Stimulated activated CD4-positive, alpha-beta T cell treated with anti-CD3 and anti-CD28 coated beads, TNF-alpha, amount 100 ng/mL, for 24 hours (primary cell): ENCODE measurements around the gene FOXP3.
"Not testable (repeated sequence)": the region's sequence is repeated elsewhere in the genome, so short reads cannot be mapped to it uniquely, and the experiment has no call there.

Experiments used
- DNase-seq, 3 experiments: peaks; one replicate each; pipeline ENCODE4 v3.0.0-alpha.2; 2020; ENCODE audit warnings: low read depth in 3 of 3

The FOXP3 gene, protein sequence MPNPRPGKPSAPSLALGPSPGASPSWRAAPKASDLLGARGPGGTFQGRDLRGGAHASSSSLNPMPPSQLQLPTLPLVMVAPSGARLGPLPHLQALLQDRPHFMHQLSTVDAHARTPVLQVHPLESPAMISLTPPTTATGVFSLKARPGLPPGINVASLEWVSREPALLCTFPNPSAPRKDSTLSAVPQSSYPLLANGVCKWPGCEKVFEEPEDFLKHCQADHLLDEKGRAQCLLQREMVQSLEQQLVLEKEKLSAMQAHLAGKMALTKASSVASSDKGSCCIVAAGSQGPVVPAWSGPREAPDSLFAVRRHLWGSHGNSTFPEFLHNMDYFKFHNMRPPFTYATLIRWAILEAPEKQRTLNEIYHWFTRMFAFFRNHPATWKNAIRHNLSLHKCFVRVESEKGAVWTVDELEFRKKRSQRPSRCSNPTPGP

DNA sequence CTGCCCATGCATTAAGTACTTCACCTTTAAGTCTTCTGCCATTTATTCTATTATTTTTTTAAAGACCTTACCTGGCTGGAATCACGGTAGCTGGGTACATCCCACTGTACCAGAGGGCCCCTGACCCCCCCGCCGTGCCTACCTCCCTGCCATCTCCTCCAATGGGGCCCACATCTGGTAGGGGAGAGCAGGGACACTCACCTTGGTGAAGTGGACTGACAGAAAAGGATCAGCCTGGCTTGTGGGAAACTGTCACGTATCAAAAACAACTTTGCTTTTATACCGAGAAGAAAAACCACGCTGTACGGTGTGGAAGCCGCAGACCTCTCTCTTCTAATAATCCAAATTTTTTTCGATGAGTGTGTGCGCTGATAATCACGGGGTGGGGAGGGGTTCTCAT lies at the start of gene FOXP3:
Gene FOXP3, minus strand, starts transcription at position 251 of the 400 bp plus-strand sequence. CDS start 6,205 bp downstream, outside the sequence.
- no peak for DNase-seq

DNA sequence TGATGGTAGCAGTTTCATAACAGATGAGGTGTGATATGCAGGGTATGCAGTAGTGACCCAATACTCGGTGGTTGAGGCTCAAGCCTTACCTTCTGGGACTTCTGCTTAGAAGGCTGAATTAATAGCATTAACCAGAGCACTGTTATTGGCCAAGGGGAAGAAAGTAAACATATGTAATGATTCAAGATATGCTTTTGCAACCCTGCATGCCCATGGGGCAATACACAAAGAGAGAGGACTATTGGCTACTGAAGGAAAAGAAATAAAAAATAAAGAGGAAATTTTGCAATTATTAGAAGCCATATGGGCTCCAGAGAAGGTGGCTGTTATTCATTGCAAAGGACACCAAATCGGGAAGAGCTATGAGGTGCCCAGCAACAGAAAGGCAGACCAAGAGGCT lies 47.7 kb upstream of the FOXP3 start:
- DNase-seq: no peak

DNA sequence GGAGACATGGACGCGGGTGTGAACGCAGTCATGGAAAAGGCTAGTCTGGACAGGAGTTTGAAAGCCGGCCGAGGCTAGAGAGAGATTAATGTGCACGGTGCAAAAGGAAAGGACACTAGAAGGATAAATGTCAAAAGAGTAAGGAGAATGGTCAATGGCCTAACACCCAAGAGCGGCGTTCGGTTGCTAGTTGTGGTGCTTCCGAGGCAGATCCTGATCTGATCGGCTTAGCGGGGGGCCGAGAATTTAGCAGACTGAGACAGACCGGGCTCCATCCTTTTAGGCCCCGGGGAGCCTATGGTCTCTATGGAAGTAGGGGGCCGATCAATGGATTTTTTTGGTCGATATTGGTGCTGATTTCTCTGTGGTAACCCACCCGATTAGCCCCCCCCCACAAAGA lies 45.9 kb upstream of the FOXP3 start:
- DNase-seq: no peak

DNA sequence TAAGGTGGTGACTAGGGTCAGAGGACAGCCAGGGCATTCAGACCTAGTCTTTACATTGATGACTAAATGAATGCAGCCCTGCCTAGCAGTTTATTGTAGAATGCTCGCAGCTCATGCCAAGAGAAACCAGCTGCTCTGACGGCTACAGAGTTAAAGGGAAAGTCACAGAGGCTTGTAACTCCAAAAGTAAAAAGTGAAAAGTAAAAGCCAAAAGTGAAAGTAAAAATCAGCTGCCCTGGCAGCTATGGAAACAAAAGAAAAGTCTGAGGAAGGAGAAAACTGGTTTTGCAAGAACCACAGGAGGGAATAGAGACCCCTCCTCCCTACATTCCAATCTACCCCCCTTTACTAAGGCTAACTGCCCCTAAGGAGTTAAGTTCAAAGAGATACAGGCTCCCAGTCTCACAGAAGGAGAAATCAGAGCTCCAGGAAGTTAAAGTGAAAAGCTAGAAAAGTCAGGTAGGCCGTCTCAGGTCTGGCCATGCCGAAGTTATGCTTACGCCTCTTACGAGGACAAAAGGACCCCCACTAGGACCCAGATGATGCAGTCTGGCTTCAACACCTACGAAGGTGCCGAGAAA lies 45.0 kb upstream of the FOXP3 start:
- DNase-seq: no peak

DNA sequence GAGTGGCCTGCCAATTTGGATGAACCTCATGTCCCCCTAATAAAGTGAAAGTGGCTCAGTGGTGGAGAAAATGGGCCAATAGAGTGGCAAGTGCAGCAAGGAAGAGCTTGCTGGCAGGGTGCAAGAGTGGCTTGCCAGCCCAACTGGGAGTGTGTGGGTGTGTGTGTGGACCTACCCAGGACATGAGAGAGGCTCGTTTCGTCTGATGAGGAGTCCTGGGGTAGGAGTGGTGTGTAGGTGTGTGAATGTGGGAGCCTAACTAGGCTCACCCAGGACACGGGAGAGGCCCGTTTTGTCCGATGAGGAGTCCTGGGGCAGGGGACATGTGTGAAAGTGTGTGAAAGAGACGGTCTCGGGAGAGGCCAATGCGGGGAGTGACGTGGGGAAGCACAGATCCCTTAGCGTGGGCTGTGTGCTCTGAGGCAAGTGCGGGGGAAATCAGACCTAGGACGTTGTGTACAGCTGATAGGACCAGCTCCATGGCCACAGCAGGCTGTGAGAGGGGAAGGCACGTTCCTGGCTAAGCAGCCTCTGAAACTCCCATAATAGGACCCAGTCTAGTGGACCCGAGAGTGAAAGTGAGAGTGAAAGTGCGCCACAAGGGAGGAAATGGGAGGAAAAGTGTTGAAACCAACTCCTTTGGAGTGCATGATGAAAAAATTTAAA lies 44.2 kb upstream of the FOXP3 start:
- no peak for DNase-seq

DNA sequence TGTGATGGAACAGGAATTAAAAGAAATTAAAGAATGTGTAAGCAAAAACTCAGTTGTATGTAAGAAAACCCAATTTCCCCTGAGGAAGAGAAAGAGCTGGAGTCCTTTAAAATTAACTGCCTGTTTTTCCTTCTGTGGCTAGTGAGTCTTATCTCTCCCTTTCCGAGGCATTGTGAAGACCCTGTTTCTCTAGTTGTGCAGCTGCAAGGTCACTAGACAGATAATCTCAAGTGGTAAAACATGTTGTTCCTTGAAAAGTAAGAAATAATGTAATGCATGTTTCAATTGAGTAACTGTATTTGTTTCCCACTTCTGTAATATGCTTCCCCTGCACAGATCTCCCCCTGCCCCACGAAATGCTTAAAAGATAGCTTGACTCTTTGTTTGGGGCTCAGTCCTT lies 43.3 kb upstream of the FOXP3 start:
- not testable (repeated sequence) for DNase-seq

DNA sequence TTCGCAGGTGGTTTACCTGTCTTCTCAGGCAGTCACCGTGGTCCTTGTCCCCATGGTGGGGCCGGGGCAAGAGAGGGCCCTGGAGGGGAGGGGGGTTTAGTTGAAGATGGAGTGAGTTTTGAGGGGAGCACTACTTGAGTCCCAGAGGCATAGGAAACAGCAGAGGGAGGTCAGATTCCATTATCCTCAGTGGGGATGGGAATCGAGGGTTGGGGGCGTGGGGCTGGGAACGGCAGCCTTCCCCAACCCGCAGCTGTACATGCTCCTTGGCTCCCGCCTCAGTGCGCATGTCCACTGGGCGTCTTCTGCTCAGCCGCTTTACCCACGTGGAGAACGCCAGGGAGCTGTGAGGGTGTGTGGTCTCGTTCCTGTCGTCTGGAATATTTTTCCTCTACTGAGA lies 38.8 kb upstream of the FOXP3 start, which contains the start of gene GAGE10:
Gene GAGE10, plus strand, starts transcription at position 301 of the 400 bp plus-strand sequence. CDS start 1,214 bp downstream, outside the sequence.
- no peak for DNase-seq

- no peak for DNase-seq
Observed at GRCh38 chrX:49300703-49301102, 36.2 kb upstream of the FOXP3 start.

GRCh38 chrX:49299293-49299692 lies 34.8 kb upstream of the FOXP3 start:
- not testable (repeated sequence) for DNase-seq

DNA sequence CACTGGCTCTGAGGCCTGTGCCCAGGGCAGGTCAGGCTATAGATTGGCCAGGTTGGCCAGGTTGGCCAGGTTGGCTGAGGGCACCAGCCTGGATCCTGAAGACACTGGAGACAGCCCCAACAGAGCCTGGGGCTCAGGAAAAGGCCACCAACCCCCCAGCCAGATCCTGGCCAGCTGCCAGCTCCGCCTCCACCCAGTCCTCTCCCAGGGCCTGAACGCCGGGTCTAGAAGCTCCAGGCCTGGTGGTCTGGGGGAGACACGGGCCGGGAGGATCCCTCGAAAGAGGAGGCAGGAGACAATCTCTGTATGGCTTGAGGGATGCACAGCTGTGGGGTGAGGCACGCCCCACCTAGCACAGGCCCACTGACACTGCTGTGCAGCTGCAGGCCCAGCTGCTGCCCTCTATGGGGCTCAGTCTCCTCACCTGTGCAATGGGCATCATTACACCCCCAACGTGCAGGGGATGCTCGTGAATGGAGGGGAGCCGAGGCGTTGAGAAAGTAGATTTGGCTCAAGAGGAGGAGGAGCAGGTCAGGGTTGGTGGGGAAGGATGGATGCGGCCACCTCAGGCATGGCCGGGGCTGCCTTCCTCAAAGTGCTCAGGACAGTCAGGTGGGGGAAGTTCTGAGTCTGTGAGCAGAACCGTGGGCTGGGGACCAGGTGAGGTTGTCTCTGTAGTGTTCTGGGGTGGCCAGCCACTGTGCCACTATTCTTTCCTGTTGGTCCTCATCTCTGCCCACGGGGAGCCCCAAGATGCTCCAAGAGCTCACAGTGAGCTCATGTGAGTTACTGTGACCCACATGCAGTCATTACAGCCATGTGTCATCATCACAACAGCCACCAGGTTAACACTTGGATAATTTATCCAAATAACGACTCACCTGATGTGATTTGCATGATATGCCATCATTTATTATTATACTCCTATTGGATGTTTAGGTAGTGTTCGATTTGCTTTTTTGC lies 28.2 kb upstream of the FOXP3 start:
- no peak for DNase-seq

DNA sequence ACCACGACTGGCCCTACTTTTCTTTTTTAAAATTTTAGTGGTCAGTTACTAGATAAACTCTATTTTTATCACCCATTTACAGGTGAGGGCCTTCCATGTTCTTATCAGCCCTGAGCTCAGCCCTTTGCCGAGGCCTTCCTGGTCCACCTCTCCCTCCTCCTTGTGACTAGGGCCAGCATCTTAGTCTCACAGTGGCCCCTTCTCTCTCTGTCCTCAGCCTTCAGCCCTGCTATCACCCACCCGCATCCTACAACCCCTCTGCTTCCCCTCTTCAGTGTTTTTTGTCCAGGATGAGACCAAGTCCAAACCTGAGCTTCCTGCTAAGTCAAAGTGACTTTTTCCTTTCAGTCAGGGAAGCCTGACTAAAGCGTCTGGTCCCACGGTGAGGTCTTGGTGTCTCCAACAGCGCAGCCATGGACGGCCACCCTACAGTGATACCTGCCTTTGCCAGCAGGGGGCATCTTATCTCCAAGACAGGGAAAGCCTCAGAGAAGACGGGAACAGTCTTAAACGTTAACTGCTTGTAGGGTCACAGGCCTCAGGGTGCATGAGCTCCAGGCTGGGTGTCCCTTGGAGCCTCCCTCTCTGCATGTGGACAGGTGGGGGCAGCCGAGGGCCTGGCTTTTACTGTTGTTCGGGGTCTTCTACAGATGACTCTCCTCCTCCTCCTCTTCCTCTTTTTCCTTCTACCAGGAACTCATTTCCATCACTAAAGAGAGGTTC lies 27.3 kb upstream of the FOXP3 start:
- peak; percentile 35 to 68 (median 60) for DNase-seq

- no peak for DNase-seq
Observed at GRCh38 chrX:49290215-49290614, 25.7 kb upstream of the FOXP3 start.

- no peak for DNase-seq
Observed at GRCh38 chrX:49287665-49288064, 23.2 kb upstream of the FOXP3 start.

GRCh38 chrX:49286581-49286980 lies 22.1 kb upstream of the FOXP3 start:
- no peak for DNase-seq

GRCh38 chrX:49286136-49286535 lies 21.6 kb upstream of the FOXP3 start:
- DNase-seq: no peak

DNA sequence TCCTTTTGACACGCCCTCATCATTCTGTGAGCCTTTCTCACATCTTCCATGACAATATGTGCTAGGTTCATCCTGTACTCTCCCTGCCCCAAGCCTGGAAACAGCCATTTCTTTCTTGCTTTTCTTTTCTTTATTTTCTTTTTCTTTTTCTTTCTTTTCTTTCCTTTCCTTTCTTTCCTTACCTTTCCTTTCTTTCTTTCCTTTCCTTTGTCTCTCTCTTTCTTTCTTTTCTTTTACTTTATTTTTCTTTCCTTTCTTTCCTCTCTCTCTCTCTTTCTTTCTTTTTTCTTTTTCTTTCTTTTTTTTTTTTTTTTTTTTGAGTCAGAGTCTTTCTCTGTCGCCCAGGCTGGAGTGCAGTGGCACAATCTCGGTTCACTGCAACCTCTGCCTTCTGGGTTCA lies 19.7 kb upstream of the FOXP3 start:
- no peak for DNase-seq

DNA sequence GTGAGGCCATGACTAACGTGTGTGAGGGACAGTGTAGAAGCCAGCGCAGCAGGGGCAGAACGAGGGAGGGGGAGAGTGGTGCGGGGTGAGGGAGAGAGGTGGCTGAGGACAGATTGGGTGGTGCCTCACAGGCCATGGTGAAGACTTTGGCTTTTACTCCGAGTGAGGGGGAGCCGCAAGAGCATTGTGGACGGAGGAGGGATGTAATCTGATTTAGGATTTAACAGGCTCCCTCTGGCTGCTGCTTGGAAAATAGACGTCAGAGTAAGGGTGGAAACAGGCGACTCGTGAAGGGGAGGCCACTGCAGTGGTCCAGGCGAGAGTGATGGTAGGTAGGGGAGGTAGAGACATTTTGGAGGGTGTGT lies 18.1 kb upstream of the FOXP3 start:
- no peak for DNase-seq

DNA sequence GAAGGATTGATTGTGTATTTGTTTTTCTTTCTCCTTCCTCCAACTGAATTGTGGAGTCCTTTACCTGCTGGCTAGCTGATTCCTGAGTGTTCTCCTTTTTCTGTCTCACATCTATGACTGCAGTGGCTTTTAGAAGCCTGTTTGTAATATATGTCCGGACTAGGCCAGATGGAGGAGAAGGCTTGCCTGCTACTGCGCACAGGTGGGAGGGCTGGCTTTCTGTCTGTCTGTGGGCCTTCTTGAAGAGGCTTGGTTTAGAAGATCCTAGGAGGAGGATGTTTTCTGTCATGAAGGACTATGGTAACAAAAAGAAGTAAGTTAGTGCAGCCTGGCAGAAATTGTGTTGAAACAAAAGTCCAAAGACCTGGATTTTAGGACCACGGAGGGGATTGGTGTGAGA lies 13.6 kb upstream of the FOXP3 start:
- DNase-seq: no peak

- no peak for DNase-seq
Observed at GRCh38 chrX:49277535-49277830, 13.0 kb upstream of the FOXP3 start.

- DNase-seq: peak in 1 of 3 experiments; percentile 22
Observed at GRCh38 chrX:49276671-49277534, 12.4 kb upstream of the FOXP3 start.
